ENCODE measurements around the gene ST6GALNAC2.
A peak's percentile ranks its signal among the peaks of the same experiment; 100 is the strongest.
"Not testable (repeated sequence)": the region's sequence is repeated elsewhere in the genome, so short reads cannot be mapped to it uniquely, and the experiment has no call there.

The ST6GALNAC2 gene

DNA sequence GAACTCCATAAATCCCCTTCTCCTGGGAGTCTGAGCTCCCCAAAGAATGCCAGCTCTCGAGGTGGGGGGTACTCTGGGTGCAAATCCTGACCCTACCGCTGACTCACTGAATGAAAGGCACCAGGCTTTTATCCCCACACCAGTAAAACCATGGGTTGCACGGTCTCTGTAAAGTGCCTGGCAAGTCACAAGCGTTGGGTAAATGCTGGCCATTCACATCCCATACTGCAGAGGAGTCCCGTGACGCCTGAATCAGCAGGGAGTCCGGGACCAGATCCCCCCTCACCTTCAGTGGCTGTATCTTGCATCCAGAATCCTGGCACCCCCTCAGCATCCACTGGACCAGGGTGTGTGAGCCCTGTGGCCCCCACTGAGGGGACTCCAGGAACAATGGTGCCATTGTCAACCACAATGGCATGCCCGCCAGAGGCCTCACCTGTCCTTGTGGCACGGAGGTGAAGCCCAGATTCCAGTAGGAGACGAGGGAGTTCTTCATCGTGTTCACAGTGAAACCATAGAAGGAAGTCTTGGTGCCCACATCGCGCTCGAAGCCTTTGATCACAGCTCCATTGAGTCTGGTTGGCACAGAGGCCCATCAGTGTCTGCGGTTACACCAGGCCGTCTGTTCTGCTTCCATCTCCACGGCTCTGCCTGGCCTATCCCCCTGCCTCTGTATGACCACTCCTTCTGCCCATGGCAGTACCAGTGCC, 13.3 kb downstream of the ST6GALNAC2 start:
- no peak for DNase-seq

DNA sequence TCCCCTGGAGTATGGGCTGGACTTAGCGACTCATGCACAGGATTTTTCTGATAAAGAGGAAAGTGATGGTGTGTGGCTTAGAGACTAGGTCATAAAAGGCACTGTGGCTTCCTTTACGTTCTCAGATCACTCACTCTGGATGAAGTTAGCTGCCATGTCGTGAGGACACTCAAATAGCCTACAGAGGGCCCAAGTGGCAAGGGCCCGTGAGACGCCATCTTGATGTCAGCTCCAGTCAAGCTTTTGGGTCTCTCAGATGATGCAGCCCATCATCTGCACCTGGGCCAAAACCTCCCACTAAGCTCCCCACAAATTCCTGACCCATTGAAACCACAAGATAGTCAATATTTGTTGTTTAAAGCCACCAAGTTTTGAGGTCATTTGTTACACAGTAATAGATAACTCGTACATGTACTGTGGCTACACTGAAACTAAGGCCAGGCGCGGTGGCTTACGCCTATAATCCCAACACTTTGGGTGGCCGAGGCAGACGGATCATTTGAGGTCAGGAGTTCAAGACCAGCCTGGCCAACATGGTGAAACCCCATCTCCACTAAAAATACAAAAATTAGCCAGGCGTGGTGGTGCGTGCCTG, 14.7 kb downstream of the ST6GALNAC2 start:
- DNase-seq: no peak

DNA sequence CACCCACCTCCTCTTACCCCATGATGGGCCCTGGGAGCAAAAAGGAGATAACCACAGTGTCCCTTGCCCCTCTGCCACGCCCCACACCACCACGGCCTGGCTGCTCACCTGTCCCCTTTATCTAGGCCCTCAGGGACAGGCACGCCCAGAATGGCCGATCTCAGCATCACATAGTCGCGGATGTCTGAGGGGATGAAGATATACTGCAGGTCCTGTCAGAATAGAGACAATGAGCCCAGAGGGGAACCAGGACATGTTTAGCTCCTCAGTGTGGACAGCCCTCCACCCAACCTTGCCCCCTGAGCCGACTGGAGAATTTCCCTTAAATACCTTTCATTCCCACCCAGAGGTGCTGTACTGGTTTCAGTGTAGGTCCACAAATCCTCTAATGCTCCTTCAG, 15.2 kb downstream of the ST6GALNAC2 start:
- no peak for DNase-seq

DNA sequence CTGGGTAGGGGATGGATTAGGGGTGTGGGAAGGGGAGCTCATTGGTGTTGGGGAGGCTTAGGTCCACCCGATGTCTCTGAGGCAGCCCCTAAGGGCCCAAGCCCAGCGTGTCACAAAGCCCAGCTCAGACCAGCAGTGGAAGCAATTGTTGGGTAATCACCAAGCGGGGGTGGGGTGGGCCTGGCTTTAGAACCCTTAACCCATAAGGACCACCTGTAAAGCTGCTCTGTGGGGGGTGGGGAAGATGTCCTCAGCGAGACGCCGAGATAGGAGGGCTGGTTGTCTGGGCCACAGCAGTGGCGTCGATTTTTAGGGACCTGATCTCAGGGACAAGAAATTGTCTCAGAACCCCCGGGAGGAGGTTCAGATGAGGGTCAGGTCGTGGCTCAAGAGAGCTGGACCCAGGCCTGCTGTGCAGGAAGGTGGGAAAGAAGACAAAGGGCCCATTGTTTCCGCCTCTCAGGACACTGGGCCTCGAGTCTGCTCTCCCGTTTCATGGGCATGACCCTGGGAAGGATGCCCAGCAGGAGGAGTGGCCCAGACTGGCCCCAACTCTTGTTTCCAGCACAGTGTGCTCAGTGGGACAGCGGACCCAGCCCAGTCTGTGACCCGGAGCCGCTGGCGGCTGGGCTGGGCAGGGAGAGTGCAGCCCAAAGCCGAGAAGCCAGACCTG, 15.9 kb downstream of the ST6GALNAC2 start:
- peak in 50 of 58 donors; percentile 25 to 90 (median 64) for DNase-seq

DNA sequence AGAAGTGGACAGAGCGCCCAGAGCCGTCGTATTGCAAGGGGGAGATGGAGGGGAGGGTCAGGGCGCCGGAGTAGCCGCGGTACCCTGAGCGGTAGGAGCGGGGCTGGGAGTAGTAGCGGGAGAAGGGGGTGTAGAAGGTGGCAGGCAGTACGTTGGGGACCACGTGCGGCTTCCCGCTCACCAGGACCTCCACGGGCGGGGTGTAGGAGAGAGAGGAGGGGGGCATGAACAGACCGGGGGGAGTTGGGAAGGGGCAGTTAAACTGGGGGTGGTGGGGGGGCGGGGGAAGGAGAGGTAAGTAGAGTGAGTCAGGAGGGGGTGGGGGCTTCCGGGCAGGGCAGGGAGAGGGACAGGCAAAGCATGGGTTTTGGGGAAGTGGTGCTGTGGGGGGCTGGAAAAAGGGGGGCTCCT, 16.8 kb downstream of the ST6GALNAC2 start:
- no peak for DNase-seq

DNA sequence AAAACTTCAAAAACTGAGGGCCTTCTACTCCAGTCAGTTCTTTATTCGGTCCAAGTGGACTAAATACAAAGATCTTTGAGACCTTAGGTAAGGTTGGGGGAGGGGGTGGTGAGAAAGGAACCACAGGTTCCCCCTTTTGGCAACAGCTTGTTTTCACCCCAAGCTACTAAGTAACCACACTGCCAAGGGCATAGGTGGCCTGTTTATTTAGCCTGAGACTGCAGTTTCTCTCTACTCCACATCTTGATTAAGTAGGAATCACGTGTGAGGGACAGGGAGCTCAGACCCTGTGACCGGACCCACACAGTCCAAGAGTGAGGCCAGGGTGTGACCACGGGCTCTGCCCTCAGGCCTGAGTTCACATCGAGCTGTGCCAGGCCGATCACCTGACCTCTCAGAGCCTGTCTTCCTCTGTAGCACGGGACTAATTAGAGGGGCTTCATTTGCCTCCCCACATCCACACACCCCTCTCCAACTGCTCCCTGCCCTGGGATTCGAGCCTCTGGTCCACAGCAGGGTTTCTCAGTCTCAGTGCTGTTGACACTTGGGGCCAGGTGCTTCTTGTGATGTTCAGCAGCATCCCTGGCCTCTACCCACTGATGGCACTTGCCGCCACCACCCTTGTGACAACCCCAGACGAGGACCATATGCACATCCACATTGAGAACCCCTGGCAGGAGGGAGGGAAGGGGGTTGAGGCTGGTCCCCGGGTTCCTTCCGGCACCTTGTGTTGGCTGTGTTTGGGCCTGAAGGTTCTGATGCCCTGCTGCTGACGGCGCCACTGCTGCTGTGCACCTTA, 17.8 kb downstream of the ST6GALNAC2 start:
- DNase-seq: no peak

DNA sequence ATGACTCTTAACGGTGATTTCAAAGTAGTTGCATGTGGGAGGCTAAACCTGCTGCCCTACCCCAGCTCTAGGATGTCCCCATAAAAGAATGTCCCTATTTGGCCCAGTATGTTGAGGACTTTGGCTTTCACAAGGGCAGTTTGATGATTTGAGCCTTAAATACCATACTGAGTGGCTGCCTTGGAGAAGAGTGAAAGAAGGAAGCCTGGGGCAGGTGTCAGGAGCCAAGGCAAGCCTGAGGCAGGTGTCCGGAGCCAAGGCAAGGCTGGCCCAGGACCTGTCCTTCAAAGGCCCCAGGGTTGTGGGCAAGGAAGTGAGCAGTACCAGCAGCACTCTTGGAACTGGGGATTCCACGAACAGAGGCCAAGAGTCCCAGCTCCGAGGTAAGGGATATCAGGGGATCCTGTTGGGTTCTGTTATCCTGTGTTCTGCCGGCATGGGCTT, 18.6 kb downstream of the ST6GALNAC2 start:
- DNase-seq: no peak

DNA sequence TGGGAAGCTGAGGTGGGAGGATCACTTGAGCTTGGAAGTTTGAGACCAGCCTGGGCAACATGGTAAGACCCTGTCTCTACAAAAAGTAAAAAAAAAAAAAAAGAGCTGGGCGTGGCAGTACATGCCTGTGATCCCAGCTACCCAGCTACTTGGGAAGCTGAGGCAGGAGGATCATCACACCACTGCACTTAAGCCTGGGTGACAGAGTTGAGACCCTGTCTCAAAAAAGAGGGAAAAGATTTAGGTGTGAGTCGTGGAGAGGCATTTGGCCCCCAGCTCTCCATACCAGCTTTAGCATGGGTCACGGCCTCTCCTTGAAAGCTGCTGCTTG, 19.1 kb downstream of the ST6GALNAC2 start:
- no peak for DNase-seq

DNA sequence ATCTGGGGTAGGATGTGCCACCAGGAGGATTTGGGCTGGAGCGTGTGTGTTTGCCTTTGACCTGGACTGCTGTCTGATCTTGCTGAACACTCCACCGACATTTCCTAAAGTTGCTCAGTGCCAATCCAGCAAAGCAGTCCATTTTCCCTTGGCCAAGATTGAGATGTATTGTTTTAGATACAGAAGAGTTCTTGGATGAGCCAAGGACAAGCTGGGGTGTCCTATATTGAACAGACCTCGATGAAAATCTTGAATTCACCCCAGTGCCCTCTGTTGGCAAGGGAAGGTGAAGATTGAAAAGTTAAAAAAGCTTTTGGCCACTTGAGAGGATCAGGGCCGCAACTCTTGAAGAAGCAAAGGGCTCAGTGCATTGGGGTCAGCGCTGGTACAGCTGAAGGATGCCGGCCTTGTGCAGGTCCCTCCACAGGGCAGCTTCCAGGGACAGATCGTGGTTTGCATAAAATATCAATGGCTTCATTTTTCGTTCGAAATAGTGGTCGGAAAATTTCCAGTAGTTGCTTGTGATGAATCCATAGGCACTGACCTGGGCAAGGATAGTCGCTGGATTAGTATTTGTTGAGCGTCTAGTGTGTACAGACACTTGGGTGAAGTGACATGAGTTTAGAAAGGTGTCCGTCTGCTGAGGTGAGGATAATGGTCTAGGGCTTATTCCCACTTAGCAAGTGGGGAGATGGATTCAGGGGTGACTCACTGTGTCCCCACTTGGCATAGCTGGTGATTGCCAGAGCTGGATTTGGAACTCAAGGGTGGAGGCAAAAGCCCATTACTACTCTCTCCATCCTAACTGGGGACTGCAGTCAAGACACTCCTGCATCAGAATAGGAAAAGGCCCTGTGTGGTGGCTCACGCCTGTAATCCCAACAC, 19.7 kb downstream of the ST6GALNAC2 start:
- no peak for DNase-seq

DNA sequence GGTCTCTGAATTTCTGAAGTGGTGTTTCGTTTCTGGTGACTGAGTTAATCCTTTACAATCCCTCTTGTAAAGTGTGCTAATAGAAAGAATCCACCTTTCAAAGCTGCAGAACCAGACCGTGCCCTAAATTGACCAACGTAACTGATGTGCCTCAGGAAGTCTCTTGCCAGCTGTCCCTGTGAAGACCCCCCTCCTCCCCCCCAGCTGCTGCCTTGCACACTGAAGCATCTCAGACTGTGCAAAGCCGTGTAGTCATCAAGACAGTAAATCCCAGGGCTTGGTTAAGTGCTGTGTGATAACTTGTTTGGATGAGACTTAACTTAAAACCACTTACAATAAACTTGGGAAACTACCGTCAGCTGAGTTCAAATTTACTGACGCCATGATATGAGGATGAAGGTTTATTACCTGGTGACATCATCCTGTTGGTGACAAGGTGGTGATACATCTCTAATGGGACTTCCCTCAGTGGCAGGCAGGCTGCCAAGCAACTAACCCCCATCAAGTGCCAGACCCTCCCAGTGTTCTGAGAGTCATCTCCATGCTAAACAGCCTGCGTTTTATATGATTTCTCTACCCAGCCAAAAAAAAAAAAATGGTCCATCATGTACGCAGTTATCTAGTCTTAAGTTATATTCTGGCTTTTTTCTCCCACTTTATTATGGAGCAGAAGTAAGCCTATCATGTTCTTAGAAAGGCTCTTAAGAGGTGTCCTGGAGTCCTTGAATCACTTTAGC, 20.5 kb downstream of the ST6GALNAC2 start:
- DNase-seq: not testable (repeated sequence)

DNA sequence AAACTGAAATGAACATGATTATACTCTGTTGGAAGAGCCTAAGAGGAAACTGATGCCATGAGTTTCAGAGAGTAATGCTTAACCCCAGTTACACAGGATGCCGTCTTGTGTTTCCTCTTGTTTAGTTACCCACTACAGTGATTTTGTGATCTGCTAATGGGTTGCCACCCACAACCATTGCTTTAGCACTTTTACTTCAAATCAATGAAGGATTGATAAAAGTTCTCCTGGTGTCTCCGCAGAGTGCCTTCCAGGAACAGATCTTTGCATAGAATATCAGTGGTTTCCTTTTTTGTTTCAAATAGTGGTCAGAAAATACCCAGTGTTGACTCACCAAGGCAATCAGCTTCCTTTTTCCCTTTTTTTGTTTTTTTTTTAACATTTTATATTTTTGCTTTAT, 22.3 kb downstream of the ST6GALNAC2 start:
- DNase-seq: not testable (repeated sequence)

DNA sequence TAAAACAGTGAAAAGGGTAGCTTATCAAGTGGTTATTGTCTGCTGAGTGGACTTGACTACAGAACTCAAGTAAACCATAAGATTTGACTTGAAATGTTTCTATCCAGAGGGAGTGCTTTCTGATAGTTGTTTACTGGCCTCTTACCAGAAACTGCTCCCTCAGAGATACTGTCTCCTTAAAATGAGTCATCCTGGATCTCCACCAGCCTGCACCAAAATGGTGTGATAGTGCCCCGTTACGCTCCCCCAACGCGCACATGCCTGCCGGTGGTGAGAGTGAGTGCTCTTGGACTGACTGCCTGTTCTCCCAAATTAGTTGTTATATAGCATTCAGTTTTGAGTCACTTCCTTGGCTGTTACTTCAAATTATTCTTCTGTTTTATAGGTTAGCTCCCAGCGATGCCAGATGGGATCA, 22.9 kb downstream of the ST6GALNAC2 start:
- peak in 28 of 58 donors; percentile 15 to 71 (median 42) for DNase-seq

DNA sequence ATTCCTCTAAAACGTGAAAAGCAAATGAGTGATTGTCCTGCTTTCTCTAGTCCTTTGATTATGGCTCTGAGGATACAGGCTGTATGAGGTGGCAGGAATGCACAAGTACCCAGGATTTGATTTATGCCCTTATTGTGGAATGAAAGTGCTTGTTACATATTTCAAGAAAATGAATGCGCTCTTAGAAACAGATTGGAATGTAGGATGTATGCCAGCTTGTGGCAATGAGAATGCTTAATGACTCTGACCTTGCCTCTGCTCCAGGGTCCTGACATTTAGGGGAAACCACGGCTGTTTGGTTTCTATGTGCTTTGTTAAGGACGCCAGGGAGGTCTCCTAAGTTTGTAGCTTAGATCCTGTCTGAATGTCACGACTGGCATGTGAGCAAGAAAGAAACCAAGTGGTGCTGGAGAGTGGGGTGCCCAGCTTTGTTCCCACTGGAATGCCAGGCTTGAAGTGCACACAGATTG, 23.8 kb downstream of the ST6GALNAC2 start:
- no peak for DNase-seq

DNA sequence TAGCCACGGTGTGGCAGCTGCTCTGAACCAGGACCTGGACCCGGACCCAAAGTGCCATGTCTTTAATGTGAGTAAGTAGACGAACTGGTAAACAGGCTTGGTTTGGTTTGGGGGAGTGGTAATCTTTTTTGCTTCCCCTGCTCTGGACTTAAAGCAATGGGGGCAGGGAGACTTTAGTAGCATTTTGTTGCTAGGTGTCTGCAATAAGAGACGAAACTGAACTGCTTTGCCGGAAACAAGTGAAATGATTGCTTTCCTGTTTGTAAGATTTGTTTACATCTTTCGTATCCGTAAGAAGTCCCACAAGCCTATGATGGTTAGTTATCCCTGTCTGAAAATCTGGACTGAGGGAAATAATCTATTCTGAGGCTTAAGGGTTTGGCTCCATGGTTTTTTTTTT, 24.3 kb downstream of the ST6GALNAC2 start:
- DNase-seq: no peak

DNA sequence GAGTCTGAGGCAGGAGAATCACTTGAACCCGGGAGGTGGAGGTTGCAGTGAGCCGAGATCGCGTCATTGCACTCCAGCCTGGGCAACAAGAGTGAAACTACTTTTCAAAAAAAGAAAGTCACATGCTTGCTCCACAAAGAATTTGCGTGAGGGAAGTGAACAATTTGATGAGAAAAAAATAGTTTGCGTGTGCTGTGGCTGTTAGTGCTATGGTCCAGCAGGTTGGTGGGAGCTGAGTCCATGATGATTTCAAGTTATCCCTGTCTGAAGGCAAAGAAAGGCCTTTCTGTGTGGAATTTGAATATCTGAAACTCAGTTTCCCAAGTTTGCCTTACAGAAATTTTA, 24.8 kb downstream of the ST6GALNAC2 start:
- no peak for DNase-seq

DNA sequence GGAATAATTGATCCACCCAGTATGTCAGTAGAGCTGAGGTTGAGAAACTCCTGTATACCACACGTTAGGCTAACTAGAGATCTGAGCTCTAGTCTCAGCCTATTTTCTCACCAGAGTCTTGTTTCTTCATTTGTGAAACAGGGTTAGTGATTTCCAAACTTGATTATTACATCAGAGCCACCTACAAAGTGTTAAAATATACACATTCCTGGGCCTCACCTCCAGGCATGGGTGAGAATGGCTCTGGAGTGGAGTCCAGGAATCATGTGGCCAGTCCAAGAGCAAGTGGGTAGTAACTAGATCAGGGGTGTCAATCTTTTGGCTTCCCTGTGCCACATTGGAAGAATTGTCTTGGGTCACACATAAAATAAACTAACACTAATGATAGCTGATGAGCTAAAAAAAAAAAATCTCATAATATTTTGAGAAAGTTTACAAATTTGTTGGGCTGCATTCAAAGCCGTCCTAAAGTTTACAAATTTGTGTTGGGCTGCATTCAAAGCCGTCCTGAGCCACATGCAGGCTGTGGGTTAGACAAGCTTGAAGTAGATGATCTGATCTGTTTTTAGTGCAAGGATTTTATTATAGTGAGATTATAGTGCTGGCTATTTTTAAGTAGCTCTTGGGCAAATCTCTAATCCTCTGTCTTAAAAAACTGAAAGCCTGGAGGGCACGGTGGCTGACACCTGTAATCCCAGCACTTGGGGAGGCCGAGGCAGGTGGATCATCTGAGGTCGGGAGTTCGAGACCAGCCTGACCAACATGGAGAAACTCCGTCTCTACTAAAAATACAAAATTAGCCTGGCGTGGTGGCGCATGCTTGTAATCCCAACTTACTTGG, 25.4 kb downstream of the ST6GALNAC2 start:
- DNase-seq: no peak

DNA sequence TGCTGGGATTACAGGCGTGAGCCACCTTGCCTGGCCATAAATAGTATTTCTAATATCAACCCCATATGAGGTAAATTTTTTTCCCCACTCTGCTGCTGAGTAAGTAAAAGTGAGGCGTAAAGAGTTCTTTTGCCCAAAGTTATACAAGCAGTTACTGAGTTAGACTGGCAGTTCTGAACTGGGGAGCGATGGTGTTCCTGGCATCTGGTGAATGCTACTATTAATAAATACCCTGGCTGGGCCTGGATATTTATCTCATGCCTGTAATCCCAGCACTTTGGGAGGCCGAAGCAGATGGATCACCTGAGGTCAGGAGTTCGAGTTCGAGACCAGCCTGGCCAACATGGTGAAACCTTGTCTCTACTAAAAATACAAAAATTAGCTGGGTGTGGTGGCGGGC, 26.2 kb downstream of the ST6GALNAC2 start:
- not testable (repeated sequence) for DNase-seq

DNA sequence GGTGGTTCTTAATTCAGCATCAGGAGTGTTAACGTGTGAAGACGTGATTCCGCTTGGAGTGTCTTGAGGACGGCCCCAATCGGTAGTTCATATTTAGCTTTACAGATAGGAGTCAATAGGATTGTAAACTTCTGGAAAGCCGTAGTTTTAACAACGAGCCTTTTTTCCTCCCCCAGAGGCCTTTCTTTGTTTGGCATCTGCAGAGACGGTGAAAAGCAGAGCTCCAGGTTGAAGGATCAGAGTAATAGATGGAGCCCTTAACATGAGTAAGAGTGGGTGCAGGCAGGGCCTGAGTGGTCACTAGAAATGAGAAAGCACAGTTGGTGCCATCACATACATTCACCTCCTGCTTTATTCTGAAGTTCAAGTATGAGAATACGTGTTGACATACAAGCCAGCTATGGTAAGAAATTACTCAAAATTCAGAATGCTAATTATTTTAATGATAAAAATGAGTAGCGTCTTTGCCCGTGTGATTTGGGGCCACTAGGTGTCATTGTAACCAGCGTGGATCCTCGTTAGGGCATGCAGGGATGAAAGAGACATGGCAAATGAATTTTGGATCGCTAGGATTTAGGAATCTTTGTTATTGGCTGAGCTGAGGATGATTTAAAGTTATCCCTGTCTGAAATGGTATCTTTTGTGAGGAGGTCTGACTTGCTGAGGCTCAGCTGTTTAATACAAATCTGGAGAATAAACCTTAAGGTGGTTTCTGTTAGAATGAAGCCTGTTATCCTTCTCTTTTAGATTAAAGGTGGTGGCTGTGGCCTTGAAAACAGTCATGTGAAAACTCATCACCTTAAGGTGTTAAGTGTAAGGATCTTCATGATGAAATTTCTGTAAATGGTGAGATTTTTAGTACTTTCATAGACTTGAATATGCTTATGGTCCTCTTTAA, 27.2 kb downstream of the ST6GALNAC2 start:
- peak in 2 of 58 donors; percentile 19 to 38 for DNase-seq

Data from anterior cingulate cortex (tissue), 58 donors.